IMR-90 (cell line): ENCODE measurements around the gene PPM1D. TPM values are rescaled to one million over a fixed set of nuclear protein-coding genes. Genes with fewer than 3 reads are reported as not detected.

ENCODE experiments used
- ATAC-seq: fragments of 200-7000 bp; cut with Tn5 transposase; 2 replicates; pipeline ENCODE4 v1.9.1; 2020; ENCODE audit warnings: low read depth, mild to moderate bottlenecking, moderate library complexity
- BruUV-seq: library from RNA; stranded (reverse); fragments of 400-500 nt; replicated peaks from 2 replicates; lab custom pipeline; 2021; lab: Mats Ljungman, UMichigan
- CTCF ChIA-PET: fragments of 300-600 bp; formaldehyde crosslinking; extraction: SDS; loops from one replicate; lab custom pipeline; 2021; ENCODE audit warnings: antibody characterized with exemption; lab: Yijun Ruan, JAX
- POLR2A ChIA-PET: fragments of 300-600 bp; sonication (Branson Sonifier 250); formaldehyde crosslinking; loops from one replicate; lab custom pipeline; 2022; ENCODE audit warnings: antibody characterized with exemption; ENCODE audit not compliant: unreplicated experiment; lab: Charles Lee
- DNase-seq: peaks from one replicate; pipeline ENCODE4 v3.0.0; 2013
- H2AFZ ChIP-seq: replicated peaks from 2 replicates; pipeline ENCODE3; 2013; ENCODE audit warnings: low read length, mild to moderate bottlenecking; ENCODE audit not compliant: poor library complexity
- H2AK5ac ChIP-seq: 2 replicates; pipeline ENCODE4 v1.6.1; 2013; ENCODE audit warnings: low read depth, low read length, inconsistent platforms
- H2AK9ac ChIP-seq: replicated peaks from 2 replicates; pipeline ENCODE3; 2013; ENCODE audit warnings: mild to moderate bottlenecking, low read depth, low read length, moderate library complexity; ENCODE audit not compliant: poor library complexity
- H2BK120ac ChIP-seq: 2 replicates; pipeline ENCODE4 v1.6.1; 2013; ENCODE audit warnings: low read depth, low read length, inconsistent platforms
- H2BK15ac ChIP-seq: 3 replicates; pipeline ENCODE4 v1.6.1; 2013; ENCODE audit warnings: low read depth, low read length, inconsistent platforms
- H2BK20ac ChIP-seq: 2 replicates; pipeline ENCODE4 v1.6.1; 2013; ENCODE audit warnings: low read depth, mild to moderate bottlenecking, inconsistent platforms, low read length, moderate library complexity
- H2BK5ac ChIP-seq: 2 replicates; pipeline ENCODE4 v1.6.1; 2013; ENCODE audit warnings: mild to moderate bottlenecking, low read depth, low read length, inconsistent platforms; ENCODE audit not compliant: poor library complexity, severe bottlenecking
- H3K14ac ChIP-seq: replicated peaks from 2 replicates; pipeline ENCODE4 v1.6.1; 2013; ENCODE audit warnings: low read depth, low read length, inconsistent platforms
- H3K18ac ChIP-seq: 2 replicates; pipeline ENCODE4 v1.6.1; 2013; ENCODE audit warnings: low read depth, low read length, control low read depth
- H3K23ac ChIP-seq: 2 replicates; pipeline ENCODE4 v1.6.1; 2013; ENCODE audit warnings: low read depth, low read length, inconsistent platforms
- H3K27ac ChIP-seq: 2 replicates; pipeline ENCODE4 v1.5.1; 2013; ENCODE audit warnings: mild to moderate bottlenecking, control low read depth, low read length; ENCODE audit not compliant: insufficient read depth
- H3K27me3 ChIP-seq: 2 replicates; pipeline ENCODE4 v1.6.1; 2013; ENCODE audit warnings: low read length; ENCODE audit not compliant: control insufficient read depth, insufficient read depth
- H3K36me3 ChIP-seq: 2 replicates; pipeline ENCODE4 v1.6.1; 2013; ENCODE audit warnings: low read length, mixed read lengths; ENCODE audit not compliant: control insufficient read depth, insufficient read depth
- H3K4ac ChIP-seq: 2 replicates; pipeline ENCODE4 v1.6.1; 2013; ENCODE audit warnings: low read depth, low read length, inconsistent platforms
- H3K4me1 ChIP-seq: 2 replicates; pipeline ENCODE4 v1.6.1; 2013; ENCODE audit warnings: low read length, mixed read lengths; ENCODE audit not compliant: control insufficient read depth, insufficient read depth
- H3K4me2 ChIP-seq: 2 replicates; pipeline ENCODE4 v1.6.1; 2013; ENCODE audit warnings: low read depth, mild to moderate bottlenecking, control low read depth, low read length, moderate library complexity
- H3K4me3 ChIP-seq: 2 replicates; pipeline ENCODE4 v1.5.1; 2013; ENCODE audit warnings: low read depth, mild to moderate bottlenecking, control low read depth, low read length, moderate library complexity; ENCODE audit not compliant: insufficient read depth
- H3K56ac ChIP-seq: 2 replicates; pipeline ENCODE4 v1.6.1; 2013; ENCODE audit warnings: low read length, inconsistent platforms; ENCODE audit not compliant: insufficient read depth; ENCODE audit errors: extremely low read depth
- H3K79me1 ChIP-seq, 2 experiments: 2 replicates each; pipeline ENCODE4 v1.6.1; 2013; ENCODE audit warnings: low read length in 2 of 2, inconsistent platforms in 1 of 2, low read depth in 1 of 2
- H3K9ac ChIP-seq: 2 replicates; pipeline ENCODE4 v1.6.1; 2013; ENCODE audit warnings: low read depth, low read length, control low read depth
- H3K9me1 ChIP-seq: 2 replicates; pipeline ENCODE4 v1.6.1; 2013; ENCODE audit warnings: low read length, inconsistent platforms; ENCODE audit not compliant: insufficient read depth
- H3K9me3 ChIP-seq: 2 replicates; pipeline ENCODE4 v1.6.1; 2013; ENCODE audit warnings: low read length; ENCODE audit not compliant: control insufficient read depth, insufficient read depth
- H4K20me1 ChIP-seq: 2 replicates; pipeline ENCODE4 v1.6.1; 2013; ENCODE audit warnings: low read length, inconsistent platforms; ENCODE audit not compliant: insufficient read depth
- H4K5ac ChIP-seq: 2 replicates; pipeline ENCODE4 v1.6.1; 2013; ENCODE audit warnings: mild to moderate bottlenecking, low read depth, low read length, control low read depth
- H4K8ac ChIP-seq, 2 experiments: 2 replicates each; pipeline ENCODE4 v1.6.1; 2013; ENCODE audit warnings: low read depth in 2 of 2, low read length in 2 of 2, control low read depth in 1 of 2, inconsistent platforms in 1 of 2
- H4K91ac ChIP-seq: 2 replicates; pipeline ENCODE4 v1.6.1; 2013; ENCODE audit warnings: low read depth, low read length, inconsistent platforms; ENCODE audit not compliant: insufficient read depth
- CHD1 ChIP-seq: IDR thresholded peaks from 2 replicates; pipeline ENCODE4 v1.6.1; 2012; ENCODE audit warnings: low read depth, low read length, improper control_type of control experiment
- WGBS, 2 experiments: methylation state at CpG; one replicate each; pipeline versions ENCODE4 v1.1.5 to v1.1.7; 2013; ENCODE audit warnings: missing lambda C conversion rate in 2 of 2; ENCODE audit not compliant: insufficient read length in 1 of 2; ENCODE audit errors: extremely low coverage in 2 of 2; 5-methylcytosine and 5-hydroxymethylcytosine counted together
- dilution Hi-C: fragments of 300-500 bp; cut with HindIII; formaldehyde crosslinking; loops from one replicate; pipeline ENCODE4 v1.14.3; 2018; ENCODE audit warnings: low sequenced_read_pairs; ENCODE audit not compliant: unreplicated experiment
- in situ Hi-C: fragments of 300-500 bp; cut with MboI; formaldehyde crosslinking; loops from 3 replicates; pipeline ENCODE4 v1.14.3; 2019; ENCODE audit warnings: low sequenced_read_pairs, inconsistent platforms, mixed read lengths
- intact Hi-C: fragments of 100-400 bp; cut with micrococcal nuclease; formaldehyde crosslinking; loops from 2 replicates; pipeline ENCODE4 v1.10.0; 2022
- polyA plus RNA-seq, 3 experiments: library from polyadenylated mRNA; depleted of rRNA; stranded (reverse); fragments of >200 nt; gene quantifications; 2 replicates each; pipeline ENCODE4 v1.2.3, GENCODE V29; 2012; ENCODE audit warnings: low replicate concordance in 1 of 3
- total RNA-seq: library from RNA; depleted of rRNA; stranded (reverse); fragments of >200 nt; gene quantifications from 2 replicates; pipeline ENCODE4 v1.2.3, GENCODE V29; 2012

PPM1D gene
- total and polyA plus RNA-seq, 2 of the 4 experiments (the other 2 are of a cell fraction) = 5.5 to 16.1 TPM

- no peak for ATAC-seq
- dilution Hi-C loops = no loop called here
- Histone ChIP-seq H4K5ac (no peak overlapping the region), H3K27me3 (no peaks in the 10 kb centered on the region), H2AFZ (no peak overlapping the region), H2BK15ac (no peak overlapping the region), H3K23ac (no peak overlapping the region), H3K18ac (no peak overlapping the region), H3K9me3 (no peaks in the 10 kb centered on the region), H2BK5ac (no peak overlapping the region), H3K9me1 (0 out of 2 replicates have a peak, but pooled peaks cover 4% of the 10 kb centered on the region), H3K4me3 (no peak overlapping the region), H3K4ac (no peak overlapping the region), H4K20me1 (no peaks in the 10 kb centered on the region), H2AK5ac (no peak overlapping the region), H2AK9ac (no peak overlapping the region), H3K14ac (no peak overlapping the region), H3K27ac (no peak overlapping the region), H2BK120ac (no peak overlapping the region), H3K79me1 (no peaks in the 10 kb centered on the region), H4K8ac (no peak overlapping the region), H3K4me1 (no peaks in the 10 kb centered on the region), H3K9ac (no peak overlapping the region), H2BK20ac (no peak overlapping the region), H3K4me2 (no peak overlapping the region), H4K91ac (no peak overlapping the region), H3K56ac (no peak overlapping the region), H3K36me3 (no peaks in the 10 kb centered on the region)
- DNase-seq = no peak
- no peak for TF ChIP-seq CHD1
- POLR2A ChIA-PET = no interaction called here
- in situ Hi-C loops = no loop called here
- CTCF ChIA-PET = no interaction called here
- intact Hi-C loops = no loop called here
- BruUV-seq = no TSS peak
- 82% methylated on average over 15 of the region's 26 CpGs; no CpG with 5 or more reads in 1 of the 2 experiments for WGBS, 2 experiments
Measured at GRCh38 chr17:60559995-60560859, 39.8 kb upstream of the PPM1D start.
